SHP77 treated with DMSO at 0.1 percent for 48 hours (cell line): Measurements from ENCODE around the gene NUDT19.
"Not testable (repeated sequence)": the region's sequence is repeated elsewhere in the genome, so short reads cannot be mapped to it uniquely, and the experiment has no call there.

Experiments used
- DNase-seq: peaks from one replicate; lab custom pipeline; 2025; lab: John Stamatoyannopoulos, UW

NUDT19 gene

GRCh38 chr19:32708457-32708856, 16.8 kb downstream of the NUDT19 start:
- no peak for DNase-seq

- DNase-seq: no peak
These were observed 17.4 kb downstream of the NUDT19 start for GRCh38 chr19:32709032-32709431.

DNA sequence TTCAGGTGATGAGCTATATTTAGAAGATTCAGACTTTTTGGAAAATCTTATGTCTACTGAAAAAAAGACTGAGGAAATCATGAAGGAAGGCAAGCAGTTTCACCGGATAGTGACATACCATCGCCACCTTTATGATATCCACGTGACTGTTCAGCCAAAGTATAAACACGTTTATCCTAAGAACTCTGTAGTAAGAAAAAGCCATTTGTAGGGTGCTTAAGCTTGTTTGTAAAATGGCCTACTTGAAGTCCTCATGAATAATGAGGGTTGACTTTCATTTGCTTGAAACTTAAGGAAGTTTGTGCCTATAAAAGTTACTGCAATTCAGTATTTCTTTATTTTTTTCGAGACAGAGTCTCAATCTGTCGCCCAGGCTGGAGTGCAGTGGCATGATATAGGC, 20.1 kb downstream of the NUDT19 start:
- DNase-seq: no peak

DNA sequence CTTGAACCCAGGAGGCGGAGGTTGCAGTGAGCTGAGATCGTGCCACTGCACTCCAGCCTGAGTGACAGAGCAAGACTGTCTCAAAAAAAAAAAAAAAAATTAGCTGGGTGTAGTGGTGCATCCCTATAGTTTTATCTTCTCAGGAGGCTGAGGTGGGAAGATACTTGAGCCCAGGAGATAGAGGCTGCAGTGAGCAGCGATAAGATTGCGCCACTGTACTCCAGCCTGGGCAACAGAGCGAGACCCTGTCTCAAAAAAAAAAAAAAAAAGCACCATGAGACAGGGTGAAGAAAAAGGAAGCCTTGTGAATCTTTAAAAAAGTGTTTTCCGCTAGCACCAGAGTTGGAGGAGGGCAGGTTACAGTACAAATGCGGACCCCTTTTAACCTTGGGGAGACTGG, 24.6 kb downstream of the NUDT19 start:
- not testable (repeated sequence) for DNase-seq

- DNase-seq: no peak
These were observed 25.9 kb downstream of the NUDT19 start for GRCh38 chr19:32717496-32717895.

DNA sequence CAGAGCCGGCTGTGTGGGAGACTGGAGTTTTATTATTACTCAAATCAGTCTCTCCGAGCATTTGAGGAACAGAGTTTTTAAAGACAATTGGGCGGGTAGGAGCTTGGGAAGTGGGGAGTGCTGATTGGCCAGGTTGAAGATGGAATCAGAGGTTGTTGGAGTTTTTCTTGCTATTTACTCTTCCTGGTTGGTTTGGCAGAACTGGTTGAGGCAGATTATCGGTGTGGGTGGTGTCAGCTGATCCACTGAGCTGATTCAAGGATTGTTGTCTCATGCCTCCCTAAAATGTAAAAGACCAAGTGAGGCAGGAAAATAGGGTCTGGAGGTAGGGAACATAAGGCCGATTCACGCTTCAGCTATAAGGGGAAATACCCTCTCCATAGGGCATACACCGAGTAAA, 26.7 kb downstream of the NUDT19 start:
- DNase-seq: no peak

DNA sequence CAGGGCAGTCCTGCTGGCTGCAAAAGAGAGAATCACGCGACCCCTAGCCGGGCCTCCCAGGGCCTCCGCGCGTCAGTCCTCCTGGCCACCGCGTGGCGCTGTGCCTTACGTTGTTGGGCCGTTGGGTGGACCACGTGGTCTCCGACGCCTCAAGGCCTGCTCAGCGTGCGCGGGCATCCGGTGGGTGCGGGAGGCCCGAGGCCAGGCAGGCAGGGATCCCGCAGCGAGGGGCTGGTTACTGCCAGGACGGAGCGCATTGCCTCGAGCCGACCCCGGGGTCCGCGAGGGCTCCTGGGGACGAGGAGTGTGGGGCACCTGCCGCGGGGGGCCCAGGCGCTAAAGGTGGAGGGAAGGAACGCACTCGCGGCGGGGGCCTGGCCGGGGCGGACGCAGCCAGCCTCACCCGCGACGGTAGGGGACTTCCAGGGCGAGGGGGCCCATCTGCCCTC, 28.0 kb downstream of the NUDT19 start, which contains the start of gene TDRD12:
TSS of gene TDRD12 (plus strand) at position 157 of the 449 bp plus-strand sequence. CDS start 306 bp downstream, outside the sequence.
- DNase-seq: no peak

GRCh38 chr19:32720216-32720935, 28.8 kb downstream of the NUDT19 start:
- no peak for DNase-seq

- DNase-seq: no peak
These were observed 29.3 kb downstream of the NUDT19 start for GRCh38 chr19:32720936-32721250.

DNA sequence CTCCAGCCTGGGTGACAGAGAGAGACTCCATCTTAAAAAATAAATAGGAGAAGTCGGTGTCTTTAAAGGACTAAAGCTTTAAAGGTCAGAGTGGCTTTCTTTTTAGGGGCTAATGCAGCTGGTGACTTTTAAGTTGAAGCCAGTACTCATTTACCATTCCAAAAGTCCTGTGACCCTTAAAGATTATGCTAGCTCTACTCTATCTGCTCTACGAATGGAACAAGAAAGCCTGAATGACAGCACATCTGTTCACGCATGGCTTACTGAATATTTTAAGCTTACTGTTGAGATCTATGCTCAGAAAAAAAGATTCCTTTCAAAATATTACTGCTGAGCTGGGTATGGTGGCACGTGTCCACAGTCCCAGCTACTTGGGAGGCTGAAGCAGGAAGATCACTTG, 44.3 kb downstream of the NUDT19 start:
- no peak for DNase-seq

- no peak for DNase-seq
These were observed 51.4 kb downstream of the NUDT19 start for GRCh38 chr19:32743021-32743420.

GRCh38 chr19:32743447-32743846, 51.8 kb downstream of the NUDT19 start:
- DNase-seq: no peak

DNA sequence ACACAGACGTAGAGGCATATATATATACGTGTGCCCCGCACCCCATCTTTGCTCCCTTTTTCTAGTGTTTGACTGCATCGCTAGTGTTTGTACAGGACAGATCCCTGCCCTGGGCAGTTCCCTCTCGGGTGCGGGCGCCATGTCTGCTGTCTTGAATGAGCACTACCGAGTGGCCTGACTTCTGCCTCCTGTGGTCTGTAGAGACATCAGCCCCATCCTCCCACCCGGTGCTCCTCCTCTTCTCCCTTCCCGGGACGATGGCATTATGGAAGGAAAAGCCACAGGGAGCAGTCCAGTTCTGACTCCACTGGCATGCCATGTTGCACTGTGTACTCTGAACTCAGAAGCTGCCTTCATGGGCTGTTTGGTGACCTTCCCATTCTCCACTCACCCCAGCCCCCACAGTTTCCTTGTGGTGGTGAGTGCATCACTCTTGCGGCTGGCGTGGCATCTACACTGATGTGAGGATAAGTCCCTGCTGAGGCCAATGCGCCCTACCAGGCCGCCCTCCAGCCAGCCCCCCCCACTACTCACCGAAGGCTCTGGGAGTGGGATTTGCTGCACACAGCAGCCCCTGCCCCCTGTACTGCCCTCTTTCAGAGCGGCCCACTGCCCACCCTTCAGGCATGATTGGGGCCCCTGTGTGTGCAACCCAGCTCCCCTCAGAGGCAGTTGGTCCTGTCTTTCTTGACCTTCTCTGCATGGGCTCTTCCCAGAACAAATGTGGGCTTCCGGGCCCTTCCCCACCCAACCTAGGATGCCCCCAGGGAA, 53.1 kb downstream of the NUDT19 start:
- no peak for DNase-seq

DNA sequence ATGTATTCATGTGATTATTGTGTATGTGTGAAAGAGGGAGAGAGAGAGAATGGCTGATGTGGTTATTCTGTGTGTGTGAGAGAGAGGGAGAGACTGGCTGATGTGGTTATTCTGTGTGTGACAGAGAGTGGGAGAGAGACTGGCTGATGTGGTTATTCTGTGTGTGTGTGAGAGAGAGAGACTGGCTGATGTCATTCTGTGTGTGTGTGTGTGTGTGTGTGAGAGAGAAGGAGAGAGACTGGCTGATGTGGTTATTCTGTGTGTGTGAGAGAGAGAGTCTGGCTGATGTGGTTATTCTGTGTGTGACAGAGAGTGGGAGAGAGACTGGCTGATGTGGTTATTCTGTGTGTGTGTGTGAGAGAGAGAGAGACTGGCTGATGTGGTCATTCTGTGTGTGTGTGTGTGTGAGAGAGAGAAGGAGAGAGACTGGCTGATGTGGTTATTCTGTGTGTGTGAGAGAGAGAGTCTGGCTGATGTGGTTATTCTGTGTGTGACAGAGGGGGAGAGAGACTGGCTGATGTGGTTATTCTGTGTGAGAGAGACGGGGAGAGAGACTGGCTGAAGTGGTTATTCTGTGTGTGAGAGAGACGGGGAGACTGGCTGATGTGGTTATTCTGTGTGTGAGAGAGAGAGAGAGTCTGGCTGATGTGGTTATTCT, 54.1 kb downstream of the NUDT19 start:
- DNase-seq: not testable (repeated sequence)

- not testable (repeated sequence) for DNase-seq
These were observed 55.1 kb downstream of the NUDT19 start for GRCh38 chr19:32746631-32747196.

GRCh38 chr19:32748497-32748896, 56.9 kb downstream of the NUDT19 start:
- no peak for DNase-seq

DNA sequence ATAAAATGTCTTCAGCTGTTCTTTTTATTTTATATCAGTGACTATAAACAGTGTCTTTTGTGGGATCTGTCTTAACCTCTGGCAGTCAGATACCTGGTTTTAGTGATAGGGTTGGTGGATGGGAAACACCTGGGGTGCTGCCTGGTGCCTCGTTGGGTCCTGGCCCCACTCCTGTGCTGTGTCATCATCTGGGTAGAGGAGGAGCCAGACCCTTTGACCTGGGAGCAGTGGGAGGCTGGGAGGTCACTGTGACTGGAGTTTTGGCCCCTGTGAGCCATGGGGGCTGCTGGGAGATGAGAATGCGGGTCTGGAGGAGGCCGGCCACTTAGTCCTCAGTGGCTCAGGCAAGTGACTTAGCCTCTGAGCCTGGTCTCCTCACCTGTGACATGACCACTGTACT, 57.3 kb downstream of the NUDT19 start:
- DNase-seq: no peak

- DNase-seq: no peak
These were observed 57.7 kb downstream of the NUDT19 start for GRCh38 chr19:32749361-32749760.

DNA sequence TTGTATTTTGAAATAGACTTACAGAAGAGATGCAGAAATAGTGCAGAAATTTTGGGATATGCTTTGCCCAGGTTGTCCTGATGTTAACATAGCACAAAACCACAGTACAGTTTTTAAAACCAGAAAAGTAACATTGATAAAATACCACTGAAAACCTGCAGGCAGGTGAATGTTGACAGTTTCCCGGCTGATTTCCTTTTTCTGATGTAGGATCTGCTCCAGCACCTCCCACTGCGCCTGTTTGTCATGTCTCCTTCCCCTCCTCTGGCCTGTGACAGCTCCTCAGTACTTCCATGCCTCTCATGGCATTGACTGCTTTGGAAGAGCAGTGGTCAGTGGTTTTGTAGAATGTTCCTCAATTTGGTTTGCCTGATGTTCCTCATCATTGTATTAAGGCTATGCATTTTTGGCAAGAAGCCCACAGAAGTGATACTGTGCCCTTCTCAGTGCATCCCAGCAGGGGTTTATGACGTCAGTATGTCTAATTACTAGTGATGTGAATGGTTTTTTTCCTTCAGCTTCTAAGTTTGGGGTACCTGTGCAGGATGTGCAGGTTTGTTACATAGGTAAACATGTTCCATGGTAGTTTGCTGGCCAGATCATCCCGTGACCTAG, 58.9 kb downstream of the NUDT19 start:
- DNase-seq: no peak

DNA sequence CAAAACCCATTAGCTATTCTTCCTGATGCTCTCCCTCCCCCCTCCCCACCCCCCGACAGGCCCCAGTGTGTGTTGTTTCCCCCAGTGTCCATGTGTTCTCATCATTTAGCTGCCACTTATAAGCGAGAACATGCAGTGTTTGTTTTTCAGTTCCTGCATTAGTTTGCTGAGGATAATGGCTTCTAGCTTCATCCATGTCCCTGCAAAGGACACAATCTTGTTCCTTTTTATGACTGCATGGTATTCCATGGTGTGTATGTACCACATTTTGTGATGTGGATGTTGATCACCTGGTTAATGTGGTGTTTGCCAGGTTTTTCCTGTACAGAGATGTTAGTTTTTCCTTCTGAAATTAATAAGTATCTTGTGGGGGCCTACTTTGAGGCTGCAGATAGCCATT, 59.4 kb downstream of the NUDT19 start:
- no peak for DNase-seq

DNA sequence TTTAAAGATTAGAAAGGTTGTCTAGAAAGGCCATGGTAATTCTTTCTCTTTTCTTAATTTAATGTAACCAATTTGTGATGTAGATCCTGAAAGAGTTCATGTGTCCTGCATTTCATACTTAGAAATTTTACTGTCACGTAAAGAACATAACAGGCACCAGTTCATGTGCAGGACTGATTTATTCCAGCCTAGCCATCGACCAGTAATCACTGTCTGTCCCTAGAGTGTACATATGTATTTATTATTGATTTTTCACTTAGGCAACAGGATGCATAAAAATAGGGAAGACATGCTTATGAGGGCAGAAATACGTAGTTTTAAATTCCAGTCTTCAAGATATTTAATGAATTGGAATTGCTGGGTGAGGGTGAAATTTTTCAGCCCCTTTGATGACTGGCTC, 65.6 kb downstream of the NUDT19 start:
- DNase-seq: no peak
